ENCODE data around the gene NUMA1. TPM values are rescaled to one million over a fixed set of nuclear protein-coding genes. Genes with fewer than 3 reads are reported as not detected.

The NUMA1 gene
- total and polyA plus RNA-seq, 2 experiments from 2014 or later = 33.2 to 104 TPM

DNA sequence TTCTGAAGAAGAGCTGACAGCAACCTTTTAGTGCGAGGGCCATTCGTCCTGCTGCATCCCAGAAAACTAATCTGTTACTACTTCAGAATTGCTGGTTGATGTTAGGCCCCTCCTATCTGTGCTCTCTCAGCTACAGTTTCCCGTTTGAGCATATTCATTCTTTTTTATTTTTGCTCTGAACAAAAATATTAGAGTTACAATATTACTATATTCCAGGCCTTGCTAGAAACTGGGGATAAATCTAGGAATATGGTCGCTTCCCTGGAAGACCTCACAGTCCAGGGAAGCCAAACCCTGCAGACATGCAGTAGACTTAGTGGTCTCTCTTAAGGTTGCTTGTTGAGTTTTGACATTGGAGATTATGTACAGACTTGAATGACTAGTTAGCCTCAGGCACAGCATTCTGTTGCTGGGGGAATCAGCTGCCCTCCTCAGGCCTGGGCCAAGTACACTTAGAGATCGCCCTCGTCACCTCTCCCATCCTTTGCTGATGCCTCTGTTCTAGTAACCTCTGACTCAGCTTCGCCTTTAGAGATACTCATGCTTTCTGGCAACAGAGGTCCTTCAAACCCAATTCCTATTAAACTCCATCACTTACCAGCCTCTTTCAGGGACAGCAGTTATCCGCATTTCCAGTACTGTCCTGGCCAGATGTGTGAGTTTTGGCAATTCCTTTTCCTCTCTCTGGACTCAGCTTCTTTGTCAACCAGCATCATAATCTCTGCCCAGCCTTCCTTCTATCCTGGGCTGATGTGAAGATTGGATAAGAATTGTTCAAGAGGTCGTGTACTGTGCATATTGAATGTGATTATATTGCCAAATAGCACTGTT, 32.9 kb upstream of the NUMA1 start:
- Mint-ChIP-seq H3K27me3 (ENCODE audit: insufficient read depth, low read depth, poor library complexity) (peaks cover 15% of the 10 kb centered on the region), H3K27ac (peak overlapping the region; percentile 100), H3K9me3 (no peaks in the 10 kb centered on the region; the same call in 1 of the 3 replicates), H3K36me3 (ENCODE audit: low read depth) (peaks cover 7% of the 10 kb centered on the region; the same call in 2 of the 3 replicates), H3K4me1 (peaks cover 10% of the 10 kb centered on the region), H3K4me3 (peak overlapping the region; percentile 93)
- Histone ChIP-seq H3F3A (replicated peaks; ENCODE audit: low read depth) (no peaks in the 10 kb centered on the region), H3K4me2 (peak overlapping the region; percentile 75), H4K20me1 (replicated peaks; ENCODE audit: insufficient read depth) (no peaks in the 10 kb centered on the region), H3K79me2 (replicated peaks; ENCODE audit: insufficient read depth) (no peaks in the 10 kb centered on the region), H2AFZ (peak overlapping the region; percentile 85), H3K27ac (ENCODE audit: low read depth) (peak overlapping the region; percentile 86), H3K27me3 (ENCODE audit: insufficient read depth) (peaks cover 16% of the 10 kb centered on the region), H3K36me3 (ENCODE audit: insufficient read depth) (no peaks in the 10 kb centered on the region), H3K9me2 (ENCODE audit: insufficient read depth) (peaks cover 19% of the 10 kb centered on the region), H3K4me1 (ENCODE audit: insufficient read depth) (peaks cover 7% of the 10 kb centered on the region; the same call in 1 of the 2 replicates), H3K4me3 (peak overlapping the region; percentile 49)
- TF ChIP-seq CREB1 (CRISPR knock-in tag; IDR thresholded peaks at IDR 0.05; ENCODE audit: low read depth) = no peak
- TF ChIP-seq, protein P1, sequence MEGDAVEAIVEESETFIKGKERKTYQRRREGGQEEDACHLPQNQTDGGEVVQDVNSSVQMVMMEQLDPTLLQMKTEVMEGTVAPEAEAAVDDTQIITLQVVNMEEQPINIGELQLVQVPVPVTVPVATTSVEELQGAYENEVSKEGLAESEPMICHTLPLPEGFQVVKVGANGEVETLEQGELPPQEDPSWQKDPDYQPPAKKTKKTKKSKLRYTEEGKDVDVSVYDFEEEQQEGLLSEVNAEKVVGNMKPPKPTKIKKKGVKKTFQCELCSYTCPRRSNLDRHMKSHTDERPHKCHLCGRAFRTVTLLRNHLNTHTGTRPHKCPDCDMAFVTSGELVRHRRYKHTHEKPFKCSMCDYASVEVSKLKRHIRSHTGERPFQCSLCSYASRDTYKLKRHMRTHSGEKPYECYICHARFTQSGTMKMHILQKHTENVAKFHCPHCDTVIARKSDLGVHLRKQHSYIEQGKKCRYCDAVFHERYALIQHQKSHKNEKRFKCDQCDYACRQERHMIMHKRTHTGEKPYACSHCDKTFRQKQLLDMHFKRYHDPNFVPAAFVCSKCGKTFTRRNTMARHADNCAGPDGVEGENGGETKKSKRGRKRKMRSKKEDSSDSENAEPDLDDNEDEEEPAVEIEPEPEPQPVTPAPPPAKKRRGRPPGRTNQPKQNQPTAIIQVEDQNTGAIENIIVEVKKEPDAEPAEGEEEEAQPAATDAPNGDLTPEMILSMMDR (conservative IDR thresholded peaks at IDR 0.05; ENCODE audit: low read depth in 2 of 2) = no peak
- TF ChIP-seq, protein P2, sequence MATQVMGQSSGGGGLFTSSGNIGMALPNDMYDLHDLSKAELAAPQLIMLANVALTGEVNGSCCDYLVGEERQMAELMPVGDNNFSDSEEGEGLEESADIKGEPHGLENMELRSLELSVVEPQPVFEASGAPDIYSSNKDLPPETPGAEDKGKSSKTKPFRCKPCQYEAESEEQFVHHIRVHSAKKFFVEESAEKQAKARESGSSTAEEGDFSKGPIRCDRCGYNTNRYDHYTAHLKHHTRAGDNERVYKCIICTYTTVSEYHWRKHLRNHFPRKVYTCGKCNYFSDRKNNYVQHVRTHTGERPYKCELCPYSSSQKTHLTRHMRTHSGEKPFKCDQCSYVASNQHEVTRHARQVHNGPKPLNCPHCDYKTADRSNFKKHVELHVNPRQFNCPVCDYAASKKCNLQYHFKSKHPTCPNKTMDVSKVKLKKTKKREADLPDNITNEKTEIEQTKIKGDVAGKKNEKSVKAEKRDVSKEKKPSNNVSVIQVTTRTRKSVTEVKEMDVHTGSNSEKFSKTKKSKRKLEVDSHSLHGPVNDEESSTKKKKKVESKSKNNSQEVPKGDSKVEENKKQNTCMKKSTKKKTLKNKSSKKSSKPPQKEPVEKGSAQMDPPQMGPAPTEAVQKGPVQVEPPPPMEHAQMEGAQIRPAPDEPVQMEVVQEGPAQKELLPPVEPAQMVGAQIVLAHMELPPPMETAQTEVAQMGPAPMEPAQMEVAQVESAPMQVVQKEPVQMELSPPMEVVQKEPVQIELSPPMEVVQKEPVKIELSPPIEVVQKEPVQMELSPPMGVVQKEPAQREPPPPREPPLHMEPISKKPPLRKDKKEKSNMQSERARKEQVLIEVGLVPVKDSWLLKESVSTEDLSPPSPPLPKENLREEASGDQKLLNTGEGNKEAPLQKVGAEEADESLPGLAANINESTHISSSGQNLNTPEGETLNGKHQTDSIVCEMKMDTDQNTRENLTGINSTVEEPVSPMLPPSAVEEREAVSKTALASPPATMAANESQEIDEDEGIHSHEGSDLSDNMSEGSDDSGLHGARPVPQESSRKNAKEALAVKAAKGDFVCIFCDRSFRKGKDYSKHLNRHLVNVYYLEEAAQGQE (IDR thresholded peaks at IDR 0.05; ENCODE audit: unreplicated experiment) = no peak
- no peak for TF ChIP-seq NANOG (IDR thresholded peaks at IDR 0.05; ENCODE audit: borderline replicate concordance)
- no peak for ATAC-seq
- DNase-seq (ENCODE audit: low spot score) = no peak

DNA sequence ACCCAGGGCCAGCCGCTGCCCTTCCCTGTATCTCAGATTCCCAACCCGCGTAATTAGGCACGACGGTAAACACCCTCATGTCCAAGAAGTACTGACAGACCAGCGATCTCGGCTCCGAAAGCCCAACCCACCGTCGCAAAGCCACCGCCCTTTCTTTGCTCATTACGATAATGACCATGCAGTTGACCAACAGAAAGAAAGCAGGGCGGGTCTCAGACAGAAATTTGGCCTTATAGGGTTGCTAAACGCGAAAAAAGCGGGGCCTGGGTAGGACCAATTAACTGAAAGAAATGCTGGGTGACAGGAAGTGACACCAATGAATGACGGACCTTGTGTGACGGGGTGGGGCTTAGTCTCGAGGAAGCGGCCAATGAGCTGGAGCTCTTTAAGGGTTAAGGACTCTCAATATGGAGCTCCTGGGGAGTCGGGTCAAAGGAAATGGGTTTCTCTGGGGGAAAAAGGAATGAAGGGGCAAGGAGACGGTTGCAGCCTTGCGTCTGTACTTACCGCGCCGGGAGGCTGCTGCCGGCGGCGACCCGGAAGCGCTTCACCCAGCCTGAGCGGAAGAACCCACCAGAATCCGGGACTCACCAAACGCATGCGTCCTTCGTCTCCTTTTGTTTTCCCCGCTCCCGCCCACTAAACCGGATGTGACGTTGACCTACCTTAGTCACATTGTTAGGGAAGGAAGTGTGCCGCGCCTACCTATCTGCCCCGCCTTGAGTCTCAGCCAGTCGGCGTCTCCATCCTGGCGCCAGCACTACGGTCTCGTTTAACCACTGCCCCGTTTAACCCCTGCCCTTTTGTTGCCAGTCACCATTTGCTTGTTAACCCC, 32.0 kb upstream of the NUMA1 start, which contains the start of gene ANAPC15:
ANAPC15 (minus strand) TSS at position 553 of the 835 bp plus-strand sequence. CDS start 1,419 bp downstream, outside the sequence.
- Histone ChIP-seq H3K4me2 (peak within 1 kb of the TSS; percentile 77), H3K27ac (ENCODE audit: low read depth) (peak within 1 kb of the TSS; percentile 86), H3K9me2 (ENCODE audit: insufficient read depth) (peaks cover 19% of the 10 kb centered on the region), H3K4me3 (peak within 1 kb of the TSS; percentile 49), H3F3A (replicated peaks; ENCODE audit: low read depth) (no peaks in the 10 kb centered on the region), H3K36me3 (ENCODE audit: insufficient read depth) (no peaks in the 10 kb centered on the region), H3K4me1 (ENCODE audit: insufficient read depth) (peaks cover 7% of the 10 kb centered on the region; the same call in 1 of the 2 replicates), H3K27me3 (ENCODE audit: insufficient read depth) (peaks cover 10% of the 10 kb centered on the region), H2AFZ (peak within 1 kb of the TSS; percentile 85; the same call in 1 of the 2 replicates), H3K79me2 (replicated peaks; ENCODE audit: insufficient read depth) (no peaks in the 10 kb centered on the region), H4K20me1 (replicated peaks; ENCODE audit: insufficient read depth) (no peaks in the 10 kb centered on the region)
- DNase-seq (ENCODE audit: low spot score) (peak; percentile 100), ATAC-seq (peak; percentile 91)
- Mint-ChIP-seq H3K27me3 (ENCODE audit: insufficient read depth, low read depth, poor library complexity) (peaks cover 15% of the 10 kb centered on the region), H3K4me3 (peak within 1 kb of the TSS; percentile 93), H3K4me1 (peaks cover 10% of the 10 kb centered on the region), H3K27ac (peak within 1 kb of the TSS; percentile 100), H3K36me3 (ENCODE audit: low read depth) (peaks cover 7% of the 10 kb centered on the region; the same call in 2 of the 3 replicates), H3K9me3 (no peaks in the 10 kb centered on the region; the same call in 1 of the 3 replicates)
- TF ChIP-seq JUNB (IDR thresholded peaks at IDR 0.05; ENCODE audit: unreplicated experiment) (no peak), ZNF331 (CRISPR knock-in tag; IDR thresholded peaks at IDR 0.05; ENCODE audit: low read depth) (no peak), EZH2 (IDR thresholded peaks at IDR 0.05; ENCODE audit: low read depth, unreplicated experiment) (no peak), POLR2AphosphoS5 (IDR thresholded peaks at IDR 0.05; ENCODE audit: low read depth) (peak; percentile 99), NANOG (IDR thresholded peaks at IDR 0.05; ENCODE audit: borderline replicate concordance) (no peak), ZNF114 (CRISPR knock-in tag; IDR thresholded peaks at IDR 0.05) (no peak)
- TF ChIP-seq, protein P2 (IDR thresholded peaks at IDR 0.05; ENCODE audit: unreplicated experiment) = no peak
- TF ChIP-seq, protein P1 (conservative IDR thresholded peaks at IDR 0.05; ENCODE audit: low read depth in 2 of 2) = no peak
